ENCODE measurements around the gene LTBP1. TPM values are rescaled to one million over a fixed set of nuclear protein-coding genes. Genes with fewer than 3 reads are reported as not detected.

The LTBP1 gene
- total RNA-seq, 3 donors from 2014 or later = 14.3 to 38.4 (median 33.6) TPM

GRCh38 chr2:33406622-33407021 lies 459.9 kb downstream of the LTBP1 start:
- Histone ChIP-seq H3K9me3 (peaks cover 2% of the 10 kb centered on the region), H3K4me1 (ENCODE audit: low read depth) (no peaks in the 10 kb centered on the region), H3K36me3 (ENCODE audit: low read depth) (no peaks in the 10 kb centered on the region), H3K4me3 (no peak overlapping the region)
- no peak for DNase-seq
- TF ChIP-seq, protein P1, sequence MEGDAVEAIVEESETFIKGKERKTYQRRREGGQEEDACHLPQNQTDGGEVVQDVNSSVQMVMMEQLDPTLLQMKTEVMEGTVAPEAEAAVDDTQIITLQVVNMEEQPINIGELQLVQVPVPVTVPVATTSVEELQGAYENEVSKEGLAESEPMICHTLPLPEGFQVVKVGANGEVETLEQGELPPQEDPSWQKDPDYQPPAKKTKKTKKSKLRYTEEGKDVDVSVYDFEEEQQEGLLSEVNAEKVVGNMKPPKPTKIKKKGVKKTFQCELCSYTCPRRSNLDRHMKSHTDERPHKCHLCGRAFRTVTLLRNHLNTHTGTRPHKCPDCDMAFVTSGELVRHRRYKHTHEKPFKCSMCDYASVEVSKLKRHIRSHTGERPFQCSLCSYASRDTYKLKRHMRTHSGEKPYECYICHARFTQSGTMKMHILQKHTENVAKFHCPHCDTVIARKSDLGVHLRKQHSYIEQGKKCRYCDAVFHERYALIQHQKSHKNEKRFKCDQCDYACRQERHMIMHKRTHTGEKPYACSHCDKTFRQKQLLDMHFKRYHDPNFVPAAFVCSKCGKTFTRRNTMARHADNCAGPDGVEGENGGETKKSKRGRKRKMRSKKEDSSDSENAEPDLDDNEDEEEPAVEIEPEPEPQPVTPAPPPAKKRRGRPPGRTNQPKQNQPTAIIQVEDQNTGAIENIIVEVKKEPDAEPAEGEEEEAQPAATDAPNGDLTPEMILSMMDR (IDR thresholded peaks at IDR 0.05) = no peak
- intact Hi-C loops (cut with DNase I, micrococcal nuclease) = no loop called here
- no peak for ATAC-seq

DNA sequence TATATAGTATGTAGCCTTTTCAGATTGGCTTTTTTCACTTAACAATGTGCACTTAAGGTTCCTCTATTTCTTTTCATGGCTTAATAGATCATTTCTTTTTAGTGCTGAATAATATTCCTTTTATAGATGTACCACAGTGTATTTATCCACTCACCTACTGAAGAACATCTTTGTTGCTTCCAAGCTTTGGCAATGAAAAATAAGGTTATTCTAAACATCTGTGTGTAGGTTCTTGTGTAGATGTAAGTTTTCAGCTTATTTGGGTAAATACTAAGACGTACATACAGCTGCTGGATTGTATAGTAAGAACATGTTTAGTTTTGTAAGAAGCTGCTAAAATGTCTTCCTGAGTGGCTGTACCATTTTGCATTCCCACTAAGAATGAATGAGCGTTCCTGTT lies 461.4 kb downstream of the LTBP1 start:
- intact Hi-C loops (cut with DNase I, micrococcal nuclease) = no loop called here
- Histone ChIP-seq H3K36me3 (ENCODE audit: low read depth) (no peaks in the 10 kb centered on the region), H3K9me3 (peaks cover 2% of the 10 kb centered on the region), H3K4me3 (no peak overlapping the region), H3K4me1 (ENCODE audit: low read depth) (no peaks in the 10 kb centered on the region)
- TF ChIP-seq, protein P1 (IDR thresholded peaks at IDR 0.05) = no peak
- DNase-seq (no peak), ATAC-seq (no peak)

DNA sequence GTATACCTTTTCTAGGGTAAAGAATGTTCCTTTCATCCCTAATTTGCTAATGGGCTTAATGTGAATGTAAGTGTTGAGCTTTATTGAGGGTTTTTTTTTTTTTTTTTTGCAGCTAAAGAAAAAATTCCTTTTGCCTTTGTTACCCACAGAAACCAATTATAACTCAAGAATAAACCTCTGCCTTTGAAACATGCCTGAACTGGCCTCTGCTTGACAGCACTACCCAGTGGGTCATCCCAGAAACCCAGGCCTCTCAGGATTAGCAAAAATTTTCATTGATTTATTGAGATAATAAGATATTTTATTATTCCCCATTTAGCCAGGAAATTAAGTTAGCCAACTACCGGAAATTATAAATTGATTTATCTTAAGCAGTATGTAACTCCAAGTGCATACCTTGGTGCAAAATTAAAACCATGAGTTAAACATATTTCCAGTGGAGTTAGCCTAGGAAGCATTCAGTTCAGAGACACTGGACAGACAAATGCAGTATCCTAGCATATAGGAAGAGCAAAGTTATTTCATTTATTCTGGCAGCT lies 462.7 kb downstream of the LTBP1 start:
- intact Hi-C loops (cut with DNase I, micrococcal nuclease) = no loop called here
- TF ChIP-seq, protein P1 (IDR thresholded peaks at IDR 0.05) = no peak
- peaks cover 2% of the 10 kb centered on the region for H3K9me3 ChIP-seq
- ATAC-seq = no peak
- H3K4me3 ChIP-seq = no peak overlapping the region
- no peaks in the 10 kb centered on the region for H3K36me3 ChIP-seq (ENCODE audit: low read depth)
- DNase-seq = no peak
- H3K4me1 ChIP-seq (ENCODE audit: low read depth) = no peaks in the 10 kb centered on the region

GRCh38 chr2:33411765-33412164 lies 465.0 kb downstream of the LTBP1 start:
- DNase-seq (no peak), ATAC-seq (no peak)
- TF ChIP-seq, protein P1 (IDR thresholded peaks at IDR 0.05) = no peak
- Histone ChIP-seq H3K4me1 (ENCODE audit: low read depth) (no peaks in the 10 kb centered on the region), H3K36me3 (ENCODE audit: low read depth) (no peaks in the 10 kb centered on the region), H3K9me3 (peaks cover 2% of the 10 kb centered on the region), H3K4me3 (no peak overlapping the region)
- intact Hi-C loops (cut with DNase I, micrococcal nuclease) = no loop called here

GRCh38 chr2:33412920-33413319 lies 466.2 kb downstream of the LTBP1 start:
- TF ChIP-seq, protein P1 (IDR thresholded peaks at IDR 0.05) = no peak
- H3K4me3 ChIP-seq = no peak overlapping the region
- no peaks in the 10 kb centered on the region for H3K4me1 ChIP-seq (ENCODE audit: low read depth)
- no peak for ATAC-seq
- peaks cover 2% of the 10 kb centered on the region for H3K9me3 ChIP-seq
- no peaks in the 10 kb centered on the region for H3K36me3 ChIP-seq (ENCODE audit: low read depth)
- peak in 1 of 3 donors; percentile 11 for DNase-seq
- intact Hi-C loops (cut with DNase I, micrococcal nuclease) = no loop called here

All from mucosa of descending colon (tissue), 3 donors.